GM19193 (cell line): ENCODE measurements around the gene MUL1.

Source experiments
- POLR2A ChIP-seq: IDR thresholded peaks from 4 replicates; pipeline ENCODE4 v1.6.1; 2011; ENCODE audit not compliant: insufficient read depth, insufficient read length; ENCODE audit errors: extremely low read depth

MUL1 gene

GRCh38 chr1:20494609-20495311 lies 13.2 kb downstream of the MUL1 start:
- TF ChIP-seq POLR2A, result no peak

- no peak for TF ChIP-seq POLR2A
These were observed 13.9 kb downstream of the MUL1 start for GRCh38 chr1:20493839-20494608.

GRCh38 chr1:20493309-20493708 lies 14.6 kb downstream of the MUL1 start:
- no peak for TF ChIP-seq POLR2A

GRCh38 chr1:20492751-20493150 lies 15.2 kb downstream of the MUL1 start:
- TF ChIP-seq POLR2A, result no peak

- no peak for TF ChIP-seq POLR2A
These were observed 16.1 kb downstream of the MUL1 start for GRCh38 chr1:20491866-20492265.

- TF ChIP-seq POLR2A, result no peak
These were observed 16.8 kb downstream of the MUL1 start for GRCh38 chr1:20491178-20491577.

GRCh38 chr1:20487236-20487590 lies 20.7 kb downstream of the MUL1 start:
- TF ChIP-seq POLR2A, result no peak

- TF ChIP-seq POLR2A, result no peak
These were observed 21.3 kb downstream of the MUL1 start for GRCh38 chr1:20486457-20487235.

GRCh38 chr1:20485527-20486456 lies 22.2 kb downstream of the MUL1 start, which contains the start of gene CAMK2N1:
Gene CAMK2N1 (minus strand): TSS chr1:20486210. CDS start chr1:20485379, 831 bp downstream.
- no peak for TF ChIP-seq POLR2A

GRCh38 chr1:20484519-20485462 lies 23.2 kb downstream of the MUL1 start:
- TF ChIP-seq POLR2A, result no peak

- TF ChIP-seq POLR2A, result no peak
These were observed 24.0 kb downstream of the MUL1 start for GRCh38 chr1:20483833-20484518.

- TF ChIP-seq POLR2A, result no peak
These were observed 24.7 kb downstream of the MUL1 start for GRCh38 chr1:20483098-20483832.

GRCh38 chr1:20481643-20482498 lies 26.1 kb downstream of the MUL1 start:
- TF ChIP-seq POLR2A, result no peak
